HEK293T (cell line): ENCODE data around the gene RIPK3.

ENCODE experiments used
- LEF1 ChIP-seq: fragments of 450-650 bp; IDR thresholded peaks from 2 replicates; pipeline ENCODE4 v1.6.1; 2017; ENCODE audit warnings: mild to moderate bottlenecking, borderline replicate concordance
- NFRKB ChIP-seq: fragments of 450-650 bp; IDR thresholded peaks from 2 replicates; pipeline ENCODE4 v1.6.1; 2016; ENCODE audit warnings: mild to moderate bottlenecking, moderate library complexity
- PKNOX1 ChIP-seq: fragments of 450-650 bp; IDR thresholded peaks from 2 replicates; pipeline ENCODE4 v1.6.1; 2016
- SP1 ChIP-seq: fragments of 450-650 bp; IDR thresholded peaks from 2 replicates; pipeline ENCODE4 v1.6.1; 2017
- ZNF384 ChIP-seq: fragments of 450-650 bp; IDR thresholded peaks from 2 replicates; pipeline ENCODE4 v1.6.1; 2016

- TF ChIP-seq PKNOX1 (no peak), SP1 (no peak), LEF1 (no peak), ZNF384 (no peak), NFRKB (no peak)
These were observed 22.5 kb downstream of the RIPK3 start for GRCh38 chr14:24317141-24317928.
